ENCODE results near the gene ARHGAP22.

The ARHGAP22 gene

GRCh38 chr10:48517911-48518811, 86.7 kb downstream of the ARHGAP22 start:
- DNase-seq, result no peak
- Histone ChIP-seq H3K4me3 (ENCODE audit: low read length) (no peak overlapping the region), H3K4me2 (ENCODE audit: low read depth, low read length) (no peak overlapping the region), H3K9me2 (replicated peaks; ENCODE audit: insufficient read depth, low read length) (no peaks in the 10 kb centered on the region), H3K36me3 (replicated peaks; ENCODE audit: insufficient read depth, low read length) (no peaks in the 10 kb centered on the region), H3K9ac (ENCODE audit: low read length) (no peak overlapping the region), H3K9me3 (replicated peaks; ENCODE audit: insufficient read depth, low read length) (no peaks in the 10 kb centered on the region), H3K27ac (ENCODE audit: low read length) (no peak overlapping the region), H3K27me3 (replicated peaks; ENCODE audit: insufficient read depth, low read length) (no peaks in the 10 kb centered on the region), H3K79me2 (ENCODE audit: low read length) (no peaks in the 10 kb centered on the region), H3K4me1 (ENCODE audit: low read length) (no peaks in the 10 kb centered on the region), H4K20me1 (ENCODE audit: insufficient read depth, low read length) (no peaks in the 10 kb centered on the region), H3F3A (ENCODE audit: insufficient read depth, low read length) (no peaks in the 10 kb centered on the region), H2AFZ (ENCODE audit: low read length) (no peak overlapping the region)
- TF ChIP-seq EZH2 (optimal IDR thresholded peaks at IDR 0.05; ENCODE audit: low read depth, low read length), result no peak
- no peak for TF ChIP-seq EZH2phosphoT487 (IDR thresholded peaks at IDR 0.05; ENCODE audit: low read length)
- TF ChIP-seq, protein P1, sequence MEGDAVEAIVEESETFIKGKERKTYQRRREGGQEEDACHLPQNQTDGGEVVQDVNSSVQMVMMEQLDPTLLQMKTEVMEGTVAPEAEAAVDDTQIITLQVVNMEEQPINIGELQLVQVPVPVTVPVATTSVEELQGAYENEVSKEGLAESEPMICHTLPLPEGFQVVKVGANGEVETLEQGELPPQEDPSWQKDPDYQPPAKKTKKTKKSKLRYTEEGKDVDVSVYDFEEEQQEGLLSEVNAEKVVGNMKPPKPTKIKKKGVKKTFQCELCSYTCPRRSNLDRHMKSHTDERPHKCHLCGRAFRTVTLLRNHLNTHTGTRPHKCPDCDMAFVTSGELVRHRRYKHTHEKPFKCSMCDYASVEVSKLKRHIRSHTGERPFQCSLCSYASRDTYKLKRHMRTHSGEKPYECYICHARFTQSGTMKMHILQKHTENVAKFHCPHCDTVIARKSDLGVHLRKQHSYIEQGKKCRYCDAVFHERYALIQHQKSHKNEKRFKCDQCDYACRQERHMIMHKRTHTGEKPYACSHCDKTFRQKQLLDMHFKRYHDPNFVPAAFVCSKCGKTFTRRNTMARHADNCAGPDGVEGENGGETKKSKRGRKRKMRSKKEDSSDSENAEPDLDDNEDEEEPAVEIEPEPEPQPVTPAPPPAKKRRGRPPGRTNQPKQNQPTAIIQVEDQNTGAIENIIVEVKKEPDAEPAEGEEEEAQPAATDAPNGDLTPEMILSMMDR (IDR thresholded peaks at IDR 0.05; ENCODE audit: low read length), result no peak

- Histone ChIP-seq H2AFZ (ENCODE audit: low read length) (no peak overlapping the region), H3K4me3 (ENCODE audit: low read length) (no peak overlapping the region), H3K9me3 (replicated peaks; ENCODE audit: insufficient read depth, low read length) (no peaks in the 10 kb centered on the region), H3K27me3 (replicated peaks; ENCODE audit: insufficient read depth, low read length) (no peaks in the 10 kb centered on the region), H4K20me1 (ENCODE audit: insufficient read depth, low read length) (no peaks in the 10 kb centered on the region), H3K9me2 (replicated peaks; ENCODE audit: insufficient read depth, low read length) (no peaks in the 10 kb centered on the region), H3K27ac (ENCODE audit: low read length) (no peak overlapping the region), H3K9ac (ENCODE audit: low read length) (no peak overlapping the region), H3K79me2 (ENCODE audit: low read length) (no peaks in the 10 kb centered on the region), H3K36me3 (replicated peaks; ENCODE audit: insufficient read depth, low read length) (no peaks in the 10 kb centered on the region), H3K4me2 (ENCODE audit: low read depth, low read length) (no peak overlapping the region), H3F3A (ENCODE audit: insufficient read depth, low read length) (no peaks in the 10 kb centered on the region), H3K4me1 (ENCODE audit: low read length) (no peaks in the 10 kb centered on the region)
- no peak for DNase-seq
- TF ChIP-seq EZH2 (optimal IDR thresholded peaks at IDR 0.05; ENCODE audit: low read depth, low read length), result no peak
- TF ChIP-seq, protein P1 (IDR thresholded peaks at IDR 0.05; ENCODE audit: low read length), result no peak
- TF ChIP-seq EZH2phosphoT487 (IDR thresholded peaks at IDR 0.05; ENCODE audit: low read length), result no peak
Measured at GRCh38 chr10:48517482-48517881, 87.4 kb downstream of the ARHGAP22 start.

- Histone ChIP-seq H3K4me2 (ENCODE audit: low read depth, low read length) (no peak overlapping the region), H3K9ac (ENCODE audit: low read length) (no peak overlapping the region), H3K36me3 (replicated peaks; ENCODE audit: insufficient read depth, low read length) (no peaks in the 10 kb centered on the region), H3K27ac (ENCODE audit: low read length) (no peak overlapping the region), H2AFZ (ENCODE audit: low read length) (no peak overlapping the region), H3K9me3 (replicated peaks; ENCODE audit: insufficient read depth, low read length) (no peaks in the 10 kb centered on the region), H3K27me3 (replicated peaks; ENCODE audit: insufficient read depth, low read length) (no peaks in the 10 kb centered on the region), H3K9me2 (replicated peaks; ENCODE audit: insufficient read depth, low read length) (no peaks in the 10 kb centered on the region), H3K4me1 (ENCODE audit: low read length) (no peaks in the 10 kb centered on the region), H4K20me1 (ENCODE audit: insufficient read depth, low read length) (no peaks in the 10 kb centered on the region), H3K79me2 (ENCODE audit: low read length) (no peaks in the 10 kb centered on the region), H3K4me3 (ENCODE audit: low read length) (no peak overlapping the region), H3F3A (ENCODE audit: insufficient read depth, low read length) (no peaks in the 10 kb centered on the region)
- no peak for DNase-seq
- TF ChIP-seq EZH2 (optimal IDR thresholded peaks at IDR 0.05; ENCODE audit: low read depth, low read length) (no peak), EZH2phosphoT487 (IDR thresholded peaks at IDR 0.05; ENCODE audit: low read length) (no peak)
- TF ChIP-seq, protein P1 (IDR thresholded peaks at IDR 0.05; ENCODE audit: low read length), result no peak
Measured at GRCh38 chr10:48516911-48517310, 88.0 kb downstream of the ARHGAP22 start.

Data from MM.1S (cell line).